HG03103 (cell line): Measurements from ENCODE around the gene RBMS1.
"Not testable (repeated sequence)": the region's sequence is repeated elsewhere in the genome, so short reads cannot be mapped to it uniquely, and the experiment has no call there.

Experiments used
- ATAC-seq: cut with Tn5 transposase; IDR thresholded peaks from one replicate; pipeline ENCODE4 v1.9.1; 2021; ENCODE audit warnings: low read depth; ENCODE audit not compliant: unreplicated experiment

Gene RBMS1

GRCh38 chr2:160505256-160505655 lies 11.6 kb upstream of the RBMS1 start:
- ATAC-seq, result no peak

GRCh38 chr2:160502478-160502877 lies 8.9 kb upstream of the RBMS1 start:
- no peak for ATAC-seq

- no peak for ATAC-seq
Measured at GRCh38 chr2:160501370-160501769, 7.8 kb upstream of the RBMS1 start.

- no peak for ATAC-seq
Measured at GRCh38 chr2:160499865-160500264, 6.3 kb upstream of the RBMS1 start.

- no peak for ATAC-seq
Measured at GRCh38 chr2:160498137-160498536, 4.5 kb upstream of the RBMS1 start.

GRCh38 chr2:160494201-160494644 lies 616 bp upstream of the RBMS1 start:
- no peak for ATAC-seq

GRCh38 chr2:160492401-160493226 lies 993 bp downstream of the RBMS1 start:
- ATAC-seq, result no peak

GRCh38 chr2:160491911-160492371 lies 1.7 kb downstream of the RBMS1 start:
- no peak for ATAC-seq

- no peak for ATAC-seq
Measured at GRCh38 chr2:160490733-160491685, 2.6 kb downstream of the RBMS1 start.

- ATAC-seq, result no peak
Measured at GRCh38 chr2:160489111-160489510, 4.5 kb downstream of the RBMS1 start.

- not testable (repeated sequence) for ATAC-seq
Measured at GRCh38 chr2:160488289-160488688, 5.3 kb downstream of the RBMS1 start.

GRCh38 chr2:160486341-160486740 lies 7.3 kb downstream of the RBMS1 start:
- ATAC-seq, result no peak

GRCh38 chr2:160484859-160485520 lies 8.6 kb downstream of the RBMS1 start:
- ATAC-seq, result no peak

- ATAC-seq, result no peak
Measured at GRCh38 chr2:160482673-160483072, 10.9 kb downstream of the RBMS1 start.

GRCh38 chr2:160479269-160479668 lies 14.3 kb downstream of the RBMS1 start:
- no peak for ATAC-seq

- no peak for ATAC-seq
Measured at GRCh38 chr2:160478660-160479059, 14.9 kb downstream of the RBMS1 start.

- no peak for ATAC-seq
Measured at GRCh38 chr2:160477032-160477431, 16.6 kb downstream of the RBMS1 start.

GRCh38 chr2:160474891-160475787 lies 18.5 kb downstream of the RBMS1 start:
- no peak for ATAC-seq

- no peak for ATAC-seq
Measured at GRCh38 chr2:160474319-160474645, 19.3 kb downstream of the RBMS1 start.
